Measurements from ENCODE around the gene GBE1.

GRCh38 chr3:81468391-81468790 lies 293.1 kb downstream of the GBE1 start:
- TF ChIP-seq CTCF (optimal IDR thresholded peaks at IDR 0.05 in 1 of 3, IDR thresholded peaks at IDR 0.05 in 1 of 3, conservative IDR thresholded peaks at IDR 0.05 in 1 of 3; ENCODE audit: extremely low read depth in 1 of 3, insufficient read depth in 2 of 3, low read length in 3 of 3) (no peak), EZH2 (IDR thresholded peaks at IDR 0.05; ENCODE audit: low read length) (no peak)

Measured in keratinocyte (primary cell).